Colonic mucosa (tissue), 4 donors: Measurements from ENCODE around the gene RIMS1. TPM values are rescaled to one million over a fixed set of nuclear protein-coding genes. Genes with fewer than 3 reads are reported as not detected.

Experiments
- DNase-seq: peaks from one replicate; pipeline ENCODE4 v3.0.0-alpha.2; 2020
- H3K27ac ChIP-seq: fragments of 200-600 bp; one replicate; pipeline ENCODE4 v1.8.0; 2021
- H3K27me3 ChIP-seq: fragments of 200-600 bp; one replicate; pipeline ENCODE4 v1.8.0; 2021
- H3K36me3 ChIP-seq: fragments of 200-600 bp; one replicate; pipeline ENCODE4 v1.8.0; 2021
- H3K4me1 ChIP-seq: fragments of 200-600 bp; one replicate; pipeline ENCODE4 v1.8.0; 2021; ENCODE audit warnings: mild to moderate bottlenecking
- H3K4me3 ChIP-seq: fragments of 200-600 bp; one replicate; pipeline ENCODE4 v1.8.0; 2021
- H3K9ac ChIP-seq, 2 donors: one replicate each; pipeline ENCODE4 v1.7.0; 2013; ENCODE audit warnings: control low read depth in 2 of 2, low read depth in 2 of 2, low read length in 2 of 2
- H3K9me3 ChIP-seq: fragments of 200-600 bp; one replicate; pipeline ENCODE4 v1.8.0; 2021
- CTCF ChIP-seq: fragments of 200-600 bp; IDR thresholded peaks from one replicate; pipeline ENCODE4 v1.8.0; 2022; ENCODE audit warnings: antibody characterized with exemption, mild to moderate bottlenecking
- intact Hi-C: fragments of 100-400 bp; cut with DNase I; formaldehyde crosslinking; loops from one replicate; pipeline ENCODE4 v1.14.1; 2022
- total RNA-seq, 2 donors: library from RNA; stranded (reverse); fragmentation: NEBNext Ultra II Directional in 1 of 2; extraction: Animal tissue kit (Norgen Biotek cat#: 25700) in 1 of 2; gene quantifications; one replicate each; pipeline ENCODE4 v1.2.1, GENCODE V29; 2021
- donor health status: healthy.
- donor health status: DM: no; HTN: no; CAD: no.
- donor health status: DM: no; HTN: no; CAD: no.

The RIMS1 gene
- total RNA-seq, 2 donors from 2014 or later = 0.17 to 0.56 TPM

GRCh38 chr6:72424476-72424875, 538.1 kb downstream of the RIMS1 start:
- Histone ChIP-seq H3K4me3 (no peak overlapping the region), H3K4me1 (no peaks in the 10 kb centered on the region), H3K27ac (no peak overlapping the region), H3K36me3 (no peaks in the 10 kb centered on the region), H3K9me3 (no peaks in the 10 kb centered on the region), H3K9ac (no peak overlapping the region), H3K27me3 (no peaks in the 10 kb centered on the region)
- no peak for DNase-seq
- intact Hi-C loops = no loop called here
- no peak for TF ChIP-seq CTCF

- no peak for TF ChIP-seq CTCF
- Histone ChIP-seq H3K27ac (no peak overlapping the region), H3K4me3 (no peak overlapping the region), H3K4me1 (no peaks in the 10 kb centered on the region), H3K9ac (no peak overlapping the region), H3K9me3 (no peaks in the 10 kb centered on the region), H3K27me3 (no peaks in the 10 kb centered on the region), H3K36me3 (no peaks in the 10 kb centered on the region)
- intact Hi-C loops = no loop called here
- no peak for DNase-seq
Observed at GRCh38 chr6:72425003-72425681, 538.8 kb downstream of the RIMS1 start.

- no peak overlapping the region for H3K9ac ChIP-seq
- no peaks in the 10 kb centered on the region for H3K4me1 ChIP-seq
- no peaks in the 10 kb centered on the region for H3K36me3 ChIP-seq
- H3K4me3 ChIP-seq = no peak overlapping the region
- intact Hi-C loops = no loop called here
- H3K9me3 ChIP-seq = no peaks in the 10 kb centered on the region
- no peak for DNase-seq
- H3K27ac ChIP-seq = no peak overlapping the region
- H3K27me3 ChIP-seq = no peaks in the 10 kb centered on the region
- TF ChIP-seq CTCF = no peak
Observed at GRCh38 chr6:72440611-72441010, 554.3 kb downstream of the RIMS1 start.

- DNase-seq = no peak
- Histone ChIP-seq H3K9ac (no peak overlapping the region), H3K36me3 (no peaks in the 10 kb centered on the region), H3K27me3 (no peaks in the 10 kb centered on the region), H3K4me3 (no peak overlapping the region), H3K4me1 (no peaks in the 10 kb centered on the region), H3K9me3 (no peaks in the 10 kb centered on the region), H3K27ac (no peak overlapping the region)
- no peak for TF ChIP-seq CTCF
- intact Hi-C loops = no loop called here
Observed at GRCh38 chr6:72446430-72446829, 560.1 kb downstream of the RIMS1 start.
